RWPE1 (cell line): ENCODE results near the gene ZFC3H1.
"Not testable (repeated sequence)": the region's sequence is repeated elsewhere in the genome, so short reads cannot be mapped to it uniquely, and the experiment has no call there.

Experiments
- CTCF ChIA-PET: fragments of 350-600 bp; sonication (Branson Sonifier 250); formaldehyde crosslinking; extraction: SDS; loops from one replicate; lab custom pipeline; 2021; lab: Yijun Ruan, JAX
- POLR2A ChIA-PET: fragments of 400-600 bp; formaldehyde crosslinking; extraction: SDS; loops from one replicate; lab custom pipeline; 2020; ENCODE audit warnings: antibody characterized with exemption; ENCODE audit not compliant: low non-redundant PET; lab: Yijun Ruan, JAX
- DNase-seq: peaks from one replicate; pipeline ENCODE4 v3.0.0; 2012; ENCODE audit warnings: low spot score
- H3K27ac ChIP-seq: fragments of 450-650 bp; 2 replicates; pipeline ENCODE4 v1.5.1; 2017
- TF ChIP-seq, protein P1 (sequence below): fragments of 450-650 bp; conservative IDR thresholded peaks from 2 replicates; pipeline ENCODE4 v1.5.1; 2017; ENCODE audit warnings: low read depth, mild to moderate bottlenecking

Gene ZFC3H1

DNA sequence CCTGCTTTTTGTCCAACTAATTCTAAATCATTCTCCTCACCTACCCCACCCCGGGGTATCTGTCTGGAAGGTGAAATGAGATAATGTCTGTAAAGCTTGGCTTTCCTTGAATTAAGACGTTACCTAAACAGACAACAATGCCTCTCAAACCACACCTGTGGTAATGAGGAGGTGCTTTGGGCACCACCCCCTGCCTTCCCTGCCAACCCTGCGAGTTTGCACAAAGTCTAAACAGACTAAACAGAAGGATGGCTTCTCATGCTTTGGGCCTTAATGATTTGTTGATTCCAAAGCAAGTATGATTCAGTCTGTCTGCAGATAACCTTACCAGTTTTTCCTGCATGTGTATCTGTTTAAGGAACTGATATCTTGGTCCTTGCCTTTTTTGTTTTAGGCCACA is 82.4 kb downstream of the ZFC3H1 start:
- peak; percentile 35 for DNase-seq
- no peak overlapping the region for H3K27ac ChIP-seq
- POLR2A ChIA-PET, result no interaction called here
- TF ChIP-seq, protein P1, sequence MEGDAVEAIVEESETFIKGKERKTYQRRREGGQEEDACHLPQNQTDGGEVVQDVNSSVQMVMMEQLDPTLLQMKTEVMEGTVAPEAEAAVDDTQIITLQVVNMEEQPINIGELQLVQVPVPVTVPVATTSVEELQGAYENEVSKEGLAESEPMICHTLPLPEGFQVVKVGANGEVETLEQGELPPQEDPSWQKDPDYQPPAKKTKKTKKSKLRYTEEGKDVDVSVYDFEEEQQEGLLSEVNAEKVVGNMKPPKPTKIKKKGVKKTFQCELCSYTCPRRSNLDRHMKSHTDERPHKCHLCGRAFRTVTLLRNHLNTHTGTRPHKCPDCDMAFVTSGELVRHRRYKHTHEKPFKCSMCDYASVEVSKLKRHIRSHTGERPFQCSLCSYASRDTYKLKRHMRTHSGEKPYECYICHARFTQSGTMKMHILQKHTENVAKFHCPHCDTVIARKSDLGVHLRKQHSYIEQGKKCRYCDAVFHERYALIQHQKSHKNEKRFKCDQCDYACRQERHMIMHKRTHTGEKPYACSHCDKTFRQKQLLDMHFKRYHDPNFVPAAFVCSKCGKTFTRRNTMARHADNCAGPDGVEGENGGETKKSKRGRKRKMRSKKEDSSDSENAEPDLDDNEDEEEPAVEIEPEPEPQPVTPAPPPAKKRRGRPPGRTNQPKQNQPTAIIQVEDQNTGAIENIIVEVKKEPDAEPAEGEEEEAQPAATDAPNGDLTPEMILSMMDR, result no peak
- CTCF ChIA-PET, result interaction anchor here (0.7 kb wide), 1 partner anchor 297 kb away, joined by 3 read pairs; no protein-coding TSS in a partner anchor

DNA sequence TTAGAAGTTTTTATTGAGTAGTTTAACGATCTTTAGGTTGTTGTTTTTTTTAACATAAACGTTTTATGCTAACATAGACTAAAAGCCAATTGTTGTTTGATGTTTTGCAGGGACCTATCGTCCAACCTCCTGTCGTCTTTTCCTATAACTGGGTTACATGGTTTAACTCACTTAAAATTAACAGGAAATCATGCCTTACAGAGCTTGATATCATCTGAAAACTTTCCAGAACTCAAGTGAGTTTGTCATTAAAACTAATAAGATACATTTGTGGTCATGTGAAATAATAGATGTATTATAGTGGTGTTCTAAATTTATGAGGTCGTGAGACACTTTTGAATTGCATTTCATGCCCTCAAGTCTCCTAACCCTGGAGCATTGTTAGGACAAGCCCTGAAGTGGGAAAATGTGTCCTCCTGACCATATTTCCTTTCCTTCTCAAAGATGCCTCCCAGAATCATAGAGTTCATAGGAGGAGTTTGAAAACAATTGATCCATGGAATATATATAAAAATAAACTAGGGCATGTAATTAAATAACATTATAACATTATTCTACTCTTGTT is 84.9 kb downstream of the ZFC3H1 start:
- CTCF ChIA-PET, result no interaction called here
- POLR2A ChIA-PET, result no interaction called here
- DNase-seq, result no peak

DNA sequence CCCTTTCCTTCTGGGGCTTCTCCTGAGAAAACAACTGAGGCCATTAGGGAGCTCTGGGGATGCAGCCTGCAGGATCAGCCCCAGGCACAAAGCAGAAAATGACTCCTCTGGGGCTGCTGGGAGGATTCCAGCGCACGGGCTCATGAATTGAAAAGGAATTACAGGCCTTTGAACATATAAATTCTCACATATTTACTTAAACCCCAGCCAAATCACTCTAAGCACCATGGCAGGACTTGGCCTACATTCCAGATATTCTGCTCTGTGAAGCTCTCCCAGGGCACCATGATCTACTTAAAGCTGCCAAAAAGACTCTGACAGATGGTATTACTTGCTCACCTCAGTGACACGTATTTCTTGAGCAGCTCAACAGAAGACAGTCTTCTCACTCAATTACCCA is 87.2 kb downstream of the ZFC3H1 start:
- no peak for DNase-seq
- ChIA-PET POLR2A (no interaction called here), CTCF (no interaction called here)
- TF ChIP-seq, protein P1, result no peak
- no peak overlapping the region for H3K27ac ChIP-seq

More for the DNA sequence above, 84.9 kb downstream of the ZFC3H1 start:
- H3K27ac ChIP-seq, result no peak overlapping the region
- TF ChIP-seq, protein P1, result no peak

DNA sequence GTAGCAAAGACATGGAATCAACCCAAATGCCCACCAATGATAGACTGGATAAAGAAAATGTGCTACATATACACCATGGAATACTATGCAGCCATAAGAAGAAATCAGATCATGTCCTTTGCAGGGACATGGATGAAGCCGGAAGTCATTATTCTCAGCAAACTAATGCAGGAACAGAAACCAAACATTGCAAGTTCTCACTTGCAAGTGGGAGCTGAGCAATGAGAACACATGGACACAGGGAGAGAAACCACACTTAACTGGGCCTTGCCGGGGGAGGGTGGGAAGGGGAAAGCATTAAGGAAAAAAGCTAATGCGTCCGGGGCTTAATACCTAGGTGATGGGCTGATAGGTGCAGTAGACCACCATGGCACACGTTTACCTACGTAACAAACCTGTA is 93.8 kb downstream of the ZFC3H1 start:
- POLR2A ChIA-PET, H3K27ac ChIP-seq, CTCF ChIA-PET, DNase-seq: not testable (repeated sequence)

DNA sequence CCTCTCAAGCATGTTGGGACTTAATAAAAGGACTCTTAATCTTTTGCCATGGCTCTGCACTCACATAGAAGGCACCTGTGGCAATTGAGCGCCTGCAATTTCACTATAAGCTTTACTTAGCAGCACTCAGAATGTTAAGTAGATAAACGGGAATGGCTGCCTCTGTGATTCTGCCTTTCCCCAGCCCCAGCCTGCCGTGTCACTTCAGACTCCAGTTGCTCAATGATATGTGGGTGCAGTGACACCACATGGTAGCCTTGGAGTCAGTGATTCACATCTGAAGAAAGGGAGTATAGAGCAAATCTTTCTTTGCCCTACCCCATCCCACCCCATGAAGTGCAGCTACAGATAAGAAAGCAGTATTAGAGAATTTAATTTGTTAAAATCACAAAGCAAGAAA is 96.1 kb downstream of the ZFC3H1 start:
- ChIA-PET CTCF (no interaction called here), POLR2A (no interaction called here)
- no peak overlapping the region for H3K27ac ChIP-seq
- TF ChIP-seq, protein P1, result no peak
- no peak for DNase-seq

DNA sequence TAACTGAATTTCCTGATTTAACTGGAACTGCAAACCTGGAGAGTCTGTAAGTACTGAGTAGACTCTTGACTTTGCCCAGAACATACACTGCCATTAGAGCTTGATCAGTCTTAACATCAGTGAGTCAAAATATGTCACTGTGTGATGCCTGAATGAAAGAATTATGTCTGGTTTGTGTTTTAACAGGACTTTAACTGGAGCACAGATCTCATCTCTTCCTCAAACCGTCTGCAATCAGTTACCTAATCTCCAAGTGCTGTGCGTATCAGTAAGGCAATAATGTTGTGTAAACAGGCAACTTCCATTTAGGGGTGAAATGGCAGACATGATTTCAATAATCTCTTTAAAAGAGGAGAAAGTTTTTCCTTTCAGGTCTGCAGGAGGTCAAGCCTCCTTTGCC is 97.0 kb downstream of the ZFC3H1 start:
- ChIA-PET CTCF (no interaction called here), POLR2A (no interaction called here)
- no peak for DNase-seq
- TF ChIP-seq, protein P1, result no peak
- H3K27ac ChIP-seq, result no peak overlapping the region

DNA sequence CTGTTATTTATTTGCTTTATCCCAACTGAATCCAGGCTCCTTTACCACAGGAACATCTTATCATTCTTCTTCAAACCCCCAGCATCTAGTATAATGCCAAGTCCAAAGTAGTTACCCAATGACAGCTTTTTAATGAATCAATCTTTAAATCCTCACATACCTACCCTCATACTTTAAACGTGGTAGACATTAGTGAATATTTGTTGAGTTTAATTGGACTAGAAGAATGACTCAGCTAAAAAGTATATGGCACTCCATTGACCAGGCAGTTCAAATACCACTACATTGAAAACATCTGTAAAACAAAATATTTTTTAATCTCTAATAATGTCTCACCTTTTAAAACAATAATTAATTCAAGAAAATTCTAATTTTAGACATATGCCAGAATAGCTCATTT is 98.1 kb downstream of the ZFC3H1 start:
- POLR2A ChIA-PET, result no interaction called here
- DNase-seq, result no peak
- TF ChIP-seq, protein P1, result no peak
- CTCF ChIA-PET, result no interaction called here
- no peak overlapping the region for H3K27ac ChIP-seq
